22Rv1 (cell line): ENCODE data around the gene ACVR1B.

Source experiments
- H3K27ac ChIP-seq: fragments of 450-650 bp; 2 replicates; pipeline ENCODE4 v1.5.1; 2017
- ZFX ChIP-seq: fragments of 450-650 bp; IDR thresholded peaks from 2 replicates; pipeline ENCODE4 v1.6.1; 2017; ENCODE audit warnings: antibody characterized with exemption, borderline replicate concordance
- TF ChIP-seq, protein P1 (sequence below): fragments of 450-650 bp; IDR thresholded peaks from 2 replicates; pipeline ENCODE4 v1.5.1; 2017; ENCODE audit warnings: mild to moderate bottlenecking

The ACVR1B gene

DNA sequence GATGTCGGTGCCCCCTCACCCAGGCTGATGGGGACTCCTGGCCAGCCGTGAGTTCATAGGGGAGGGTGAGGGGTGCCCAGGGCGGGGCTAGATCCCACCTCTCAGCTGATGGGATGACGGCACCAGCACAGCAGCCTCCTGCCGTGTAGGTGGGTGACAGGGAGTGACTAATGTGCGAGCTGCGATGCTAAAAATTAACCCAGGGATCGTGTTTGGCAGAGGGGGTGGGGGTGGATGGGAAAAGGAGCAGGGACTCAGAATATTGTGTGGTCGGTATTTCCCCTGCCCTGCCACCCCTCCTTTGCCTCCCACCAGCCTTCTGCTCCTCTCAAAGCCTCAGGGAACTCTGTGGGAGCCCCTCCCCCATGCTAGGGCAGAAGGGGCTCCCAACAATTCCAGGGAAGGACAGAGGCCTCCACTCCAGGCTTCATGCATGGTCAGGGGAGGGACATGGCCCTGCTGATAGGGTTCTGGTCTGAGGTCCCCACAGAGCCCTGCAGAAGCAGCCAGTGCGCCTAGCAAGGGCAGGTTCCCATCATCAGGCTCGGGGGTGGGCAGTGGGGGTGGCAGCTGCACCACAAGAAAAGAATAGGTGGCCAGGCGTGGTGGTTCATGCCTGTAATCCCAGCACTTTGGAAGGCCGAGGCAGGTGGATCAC lies 67.7 kb downstream of the ACVR1B start:
- H3K27ac ChIP-seq: no peak overlapping the region
- TF ChIP-seq, protein P1, sequence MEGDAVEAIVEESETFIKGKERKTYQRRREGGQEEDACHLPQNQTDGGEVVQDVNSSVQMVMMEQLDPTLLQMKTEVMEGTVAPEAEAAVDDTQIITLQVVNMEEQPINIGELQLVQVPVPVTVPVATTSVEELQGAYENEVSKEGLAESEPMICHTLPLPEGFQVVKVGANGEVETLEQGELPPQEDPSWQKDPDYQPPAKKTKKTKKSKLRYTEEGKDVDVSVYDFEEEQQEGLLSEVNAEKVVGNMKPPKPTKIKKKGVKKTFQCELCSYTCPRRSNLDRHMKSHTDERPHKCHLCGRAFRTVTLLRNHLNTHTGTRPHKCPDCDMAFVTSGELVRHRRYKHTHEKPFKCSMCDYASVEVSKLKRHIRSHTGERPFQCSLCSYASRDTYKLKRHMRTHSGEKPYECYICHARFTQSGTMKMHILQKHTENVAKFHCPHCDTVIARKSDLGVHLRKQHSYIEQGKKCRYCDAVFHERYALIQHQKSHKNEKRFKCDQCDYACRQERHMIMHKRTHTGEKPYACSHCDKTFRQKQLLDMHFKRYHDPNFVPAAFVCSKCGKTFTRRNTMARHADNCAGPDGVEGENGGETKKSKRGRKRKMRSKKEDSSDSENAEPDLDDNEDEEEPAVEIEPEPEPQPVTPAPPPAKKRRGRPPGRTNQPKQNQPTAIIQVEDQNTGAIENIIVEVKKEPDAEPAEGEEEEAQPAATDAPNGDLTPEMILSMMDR: no peak
- TF ChIP-seq ZFX: no peak

DNA sequence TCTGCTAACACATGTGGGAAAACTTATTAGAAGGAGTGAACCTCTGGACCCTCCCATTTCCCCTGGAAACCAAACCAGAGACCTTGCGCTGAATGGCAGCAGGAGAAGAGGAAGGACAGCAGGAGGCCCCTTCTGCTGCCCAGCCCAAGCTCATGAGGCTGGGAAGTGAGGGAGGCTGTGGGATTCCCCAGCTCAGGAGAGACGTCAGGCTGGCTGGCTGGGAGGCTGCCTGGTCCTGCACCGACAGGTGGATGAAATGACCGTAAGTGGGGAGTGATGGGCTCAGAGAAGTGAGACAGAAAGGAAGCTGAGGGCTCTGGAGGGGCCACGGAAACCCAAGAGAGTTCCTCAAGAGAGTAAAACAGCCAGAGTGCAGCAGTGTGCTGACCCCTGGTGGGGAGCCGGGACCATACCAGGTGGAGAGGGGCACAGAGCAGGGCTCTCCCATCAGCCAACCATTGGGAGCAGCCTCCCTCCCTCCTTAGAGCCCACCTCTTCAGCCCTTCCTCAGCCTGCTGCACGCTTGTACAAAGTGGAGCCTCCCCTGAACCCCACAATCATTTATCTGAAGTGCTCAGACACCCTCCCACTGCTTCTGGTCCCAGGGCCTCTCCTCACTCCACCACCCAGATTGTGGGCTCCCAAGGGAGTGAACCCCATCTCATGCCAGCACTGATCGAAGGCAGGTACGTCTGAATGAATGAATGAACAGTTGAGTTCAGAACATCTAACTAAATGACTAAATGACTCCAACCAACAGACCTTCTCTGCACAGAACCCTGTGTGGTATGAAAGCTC lies 69.2 kb downstream of the ACVR1B start:
- no peak overlapping the region for H3K27ac ChIP-seq
- TF ChIP-seq, protein P1: peak; percentile 90
- TF ChIP-seq ZFX: no peak

DNA sequence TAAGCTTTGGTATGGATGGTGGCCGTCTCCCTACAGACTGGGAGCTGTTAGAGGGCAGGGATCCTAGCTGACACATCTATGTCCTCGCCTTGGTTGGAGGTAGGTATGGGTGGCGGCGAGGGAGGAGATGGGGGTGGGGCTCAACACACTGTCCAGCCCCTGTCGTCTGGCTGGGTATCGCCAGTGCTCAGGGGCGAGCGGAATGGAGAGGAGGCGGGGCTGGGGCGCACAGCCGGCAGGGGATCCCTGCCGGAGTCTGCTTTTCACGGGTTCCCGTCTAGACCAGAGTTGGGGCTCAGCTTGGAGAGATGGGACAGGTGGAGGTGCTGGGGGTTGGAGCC lies 71.3 kb downstream of the ACVR1B start:
- peak overlapping the region; percentile 99 for H3K27ac ChIP-seq
- TF ChIP-seq, protein P1: no peak
- no peak for TF ChIP-seq ZFX

DNA sequence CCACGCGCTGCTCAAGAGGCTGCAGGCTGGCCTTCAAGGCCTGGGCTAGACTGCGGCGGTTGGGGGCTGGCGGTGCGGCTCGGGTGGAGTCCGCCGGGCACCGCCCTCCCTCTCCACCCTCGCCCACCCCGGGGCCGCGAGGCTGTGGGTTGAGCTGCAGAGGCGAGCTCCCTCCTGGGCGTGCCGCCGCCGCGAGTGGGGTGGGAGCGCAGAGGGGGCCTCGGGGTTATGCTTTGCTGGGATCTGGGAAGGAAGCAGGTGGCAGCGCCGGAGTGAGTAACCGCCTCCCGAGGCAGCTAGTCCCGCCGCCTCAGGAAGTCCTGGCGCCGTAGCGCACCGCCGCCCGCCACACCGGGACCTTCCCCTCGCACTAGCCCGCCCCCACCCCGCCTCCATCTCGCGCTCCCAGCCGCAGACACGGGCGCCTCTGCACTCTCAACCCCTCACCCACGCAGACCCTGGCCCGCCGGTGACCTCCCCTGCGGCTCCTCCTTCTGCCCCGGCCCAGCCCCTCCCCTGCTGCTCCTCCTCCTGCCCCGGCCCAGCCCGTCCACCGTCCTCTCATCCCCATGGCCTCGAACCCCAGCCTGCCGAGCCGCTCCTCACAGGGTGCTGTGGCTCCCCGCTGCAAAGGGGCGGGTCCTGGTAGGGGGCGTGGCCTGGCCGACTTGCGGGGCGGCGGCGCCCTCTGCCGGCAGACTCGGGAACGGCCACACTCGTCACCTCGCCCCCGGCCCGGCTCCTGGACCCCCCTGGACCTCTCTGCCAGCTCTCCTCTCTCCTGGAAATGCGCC lies 71.9 kb downstream of the ACVR1B start:
- peak overlapping the region; percentile 99 for H3K27ac ChIP-seq
- TF ChIP-seq, protein P1: peak; percentile 100
- TF ChIP-seq ZFX: no peak

DNA sequence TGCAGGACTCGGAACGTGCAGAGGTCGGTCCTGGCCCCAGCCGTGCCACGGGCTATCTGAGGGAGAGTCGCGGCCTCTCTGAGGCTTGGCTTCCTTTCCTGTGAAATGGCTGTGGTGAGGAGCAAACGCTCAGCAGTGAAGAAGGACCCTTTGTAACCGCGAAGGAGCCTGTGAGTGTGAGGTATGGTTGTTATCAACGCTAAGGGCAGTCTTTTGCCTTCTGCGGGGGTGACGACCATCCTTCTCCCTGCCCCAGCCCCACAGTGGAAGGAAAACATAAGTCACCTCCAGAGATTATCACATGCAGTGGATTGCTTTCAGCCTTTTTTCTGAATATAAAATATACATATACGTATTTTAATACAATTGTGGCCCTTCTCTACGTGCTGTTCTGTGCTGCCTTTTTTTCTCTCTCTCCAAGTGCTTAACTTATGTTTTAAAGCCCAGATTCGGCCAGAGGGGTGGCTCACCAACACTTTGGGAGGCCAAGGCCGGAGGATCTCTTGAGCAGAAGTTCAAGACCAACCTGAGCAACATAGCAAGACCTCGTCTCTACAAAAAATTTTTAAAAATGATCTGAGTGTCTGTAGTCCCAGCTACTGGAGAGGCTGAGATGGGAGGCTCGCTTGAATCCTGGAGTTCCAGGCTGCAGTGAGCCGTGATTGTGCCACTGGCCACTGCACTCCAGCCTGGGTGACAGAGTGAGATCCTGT lies 72.6 kb downstream of the ACVR1B start:
- TF ChIP-seq ZFX: no peak
- TF ChIP-seq, protein P1: peak; percentile 82
- peak overlapping the region; percentile 99 for H3K27ac ChIP-seq

DNA sequence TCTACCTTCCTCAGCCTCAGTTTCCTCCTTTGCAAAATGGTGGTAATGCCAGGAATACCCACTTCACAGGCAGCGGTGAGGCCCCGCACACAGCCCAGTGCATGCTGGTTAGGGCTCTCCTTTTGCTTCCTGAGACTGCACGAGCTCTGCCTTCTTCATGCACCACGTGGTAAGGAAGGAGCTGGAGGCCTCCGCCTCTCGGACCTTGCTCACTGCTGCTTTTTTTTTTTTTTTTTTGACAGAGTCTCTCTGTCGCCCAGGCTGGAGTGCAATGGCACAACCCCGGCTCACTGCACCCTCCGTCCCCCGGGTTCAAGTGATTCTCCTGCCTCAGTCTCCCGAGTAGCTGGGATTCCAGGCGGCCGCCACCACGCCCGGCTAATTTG lies 73.3 kb downstream of the ACVR1B start:
- H3K27ac ChIP-seq: peak overlapping the region; percentile 99
- TF ChIP-seq ZFX: no peak
- TF ChIP-seq, protein P1: no peak
